K562 (cell line): ENCODE data around the gene ENOX2. TPM values are rescaled to one million over a fixed set of nuclear protein-coding genes. Genes with fewer than 3 reads are reported as not detected.

ENCODE experiments used
- IFI16 ChIP-seq: fragments of 250-450 bp; sonication (Bioruptor Pico); IDR thresholded peaks from 2 replicates; pipeline ENCODE4 v2.1.2; 2022; ENCODE audit warnings: mild to moderate bottlenecking, inconsistent platforms
- KLF6 ChIP-seq: fragments of 250-450 bp; sonication (Bioruptor Pico); IDR thresholded peaks from 2 replicates; pipeline ENCODE4 v1.4.0; 2020; ENCODE audit warnings: mild to moderate bottlenecking, moderate library complexity, borderline replicate concordance
- MGA ChIP-seq: fragments of 450-650 bp; IDR thresholded peaks from 2 replicates; pipeline ENCODE4 v1.6.1; 2016; ENCODE audit warnings: mild to moderate bottlenecking, moderate library complexity
- ZBTB1 ChIP-seq: sonication (generic); formaldehyde crosslinking; IDR thresholded peaks from 2 replicates; pipeline ENCODE4 v1.8.1; 2023; ENCODE audit warnings: missing genetic modification reagents, low read depth, mild to moderate bottlenecking, borderline replicate concordance
- ZNF77 ChIP-seq: fragments of 250-450 bp; sonication (Bioruptor Pico); IDR thresholded peaks from 2 replicates; pipeline ENCODE4 v1.5.0; 2020
- polyA plus RNA-seq, 8 experiments: library from polyadenylated mRNA; depleted of rRNA in 4 of 8; stranded (reverse) in 5 of 8; unstranded in 3 of 8; fragments of >200 nt; fragmentation: Nextera tagmentation in 2 of 8; fragmentation: Illumina TruSeq in 1 of 8; extraction: Ambion mirVana in 2 of 8; extraction: Trizol in 1 of 8; gene quantifications; 2 replicates each; pipeline versions ENCODE4 v1.2.1 to v1.2.3, GENCODE V29; 2011 to 2014; ENCODE audit warnings: inconsistent platforms in 1 of 8, missing spikeins in 1 of 8
- total RNA-seq, 7 experiments: library from RNA; depleted of rRNA in 6 of 7; stranded (reverse); fragments of >200 nt in 6 of 7; fragmentation: Illumina TruSeq in 2 of 7; extraction: Trizol in 2 of 7; gene quantifications; 2 replicates each; pipeline versions ENCODE4 v1.2.1 to v1.2.3, GENCODE V29; 2011 to 2021; ENCODE audit warnings: low replicate concordance in 1 of 7
- TF ChIP-seq, protein P1 (sequence below): fragments of 450-650 bp; IDR thresholded peaks from 2 replicates; pipeline ENCODE4 v1.6.1; 2016; ENCODE audit warnings: low read depth

The ENOX2 gene
- total and polyA plus RNA-seq, 9 of the 15 experiments (the other 6 are each of a cell fraction or from before 2014, with no cell fraction given) = 6.1 to 24.0 (median 13.8) TPM

DNA sequence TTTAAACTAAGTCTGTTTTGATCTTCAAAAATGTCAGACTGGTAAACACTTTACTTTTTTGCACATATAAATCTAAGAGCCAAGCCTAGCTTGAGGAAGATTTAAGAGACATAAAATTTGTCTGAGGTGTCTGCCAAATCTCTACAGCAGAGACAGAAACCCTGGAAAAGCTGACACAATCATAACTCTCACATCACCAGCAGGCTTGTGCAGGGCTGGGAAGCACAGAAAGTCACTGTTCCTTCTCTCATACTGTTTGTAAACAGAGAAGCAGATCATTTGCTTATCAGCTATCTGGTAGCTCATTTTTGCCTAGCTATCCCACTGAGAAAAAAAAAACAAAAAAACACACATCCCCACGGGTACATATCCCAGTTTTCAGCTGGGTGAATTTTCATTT is 7.0 kb downstream of the ENOX2 start (continued):
- TF ChIP-seq MGA = no peak
- no peak for TF ChIP-seq ZNF77 (CRISPR knock-in tag)
- no peak for TF ChIP-seq KLF6 (CRISPR knock-in tag)
- TF ChIP-seq, protein P1, sequence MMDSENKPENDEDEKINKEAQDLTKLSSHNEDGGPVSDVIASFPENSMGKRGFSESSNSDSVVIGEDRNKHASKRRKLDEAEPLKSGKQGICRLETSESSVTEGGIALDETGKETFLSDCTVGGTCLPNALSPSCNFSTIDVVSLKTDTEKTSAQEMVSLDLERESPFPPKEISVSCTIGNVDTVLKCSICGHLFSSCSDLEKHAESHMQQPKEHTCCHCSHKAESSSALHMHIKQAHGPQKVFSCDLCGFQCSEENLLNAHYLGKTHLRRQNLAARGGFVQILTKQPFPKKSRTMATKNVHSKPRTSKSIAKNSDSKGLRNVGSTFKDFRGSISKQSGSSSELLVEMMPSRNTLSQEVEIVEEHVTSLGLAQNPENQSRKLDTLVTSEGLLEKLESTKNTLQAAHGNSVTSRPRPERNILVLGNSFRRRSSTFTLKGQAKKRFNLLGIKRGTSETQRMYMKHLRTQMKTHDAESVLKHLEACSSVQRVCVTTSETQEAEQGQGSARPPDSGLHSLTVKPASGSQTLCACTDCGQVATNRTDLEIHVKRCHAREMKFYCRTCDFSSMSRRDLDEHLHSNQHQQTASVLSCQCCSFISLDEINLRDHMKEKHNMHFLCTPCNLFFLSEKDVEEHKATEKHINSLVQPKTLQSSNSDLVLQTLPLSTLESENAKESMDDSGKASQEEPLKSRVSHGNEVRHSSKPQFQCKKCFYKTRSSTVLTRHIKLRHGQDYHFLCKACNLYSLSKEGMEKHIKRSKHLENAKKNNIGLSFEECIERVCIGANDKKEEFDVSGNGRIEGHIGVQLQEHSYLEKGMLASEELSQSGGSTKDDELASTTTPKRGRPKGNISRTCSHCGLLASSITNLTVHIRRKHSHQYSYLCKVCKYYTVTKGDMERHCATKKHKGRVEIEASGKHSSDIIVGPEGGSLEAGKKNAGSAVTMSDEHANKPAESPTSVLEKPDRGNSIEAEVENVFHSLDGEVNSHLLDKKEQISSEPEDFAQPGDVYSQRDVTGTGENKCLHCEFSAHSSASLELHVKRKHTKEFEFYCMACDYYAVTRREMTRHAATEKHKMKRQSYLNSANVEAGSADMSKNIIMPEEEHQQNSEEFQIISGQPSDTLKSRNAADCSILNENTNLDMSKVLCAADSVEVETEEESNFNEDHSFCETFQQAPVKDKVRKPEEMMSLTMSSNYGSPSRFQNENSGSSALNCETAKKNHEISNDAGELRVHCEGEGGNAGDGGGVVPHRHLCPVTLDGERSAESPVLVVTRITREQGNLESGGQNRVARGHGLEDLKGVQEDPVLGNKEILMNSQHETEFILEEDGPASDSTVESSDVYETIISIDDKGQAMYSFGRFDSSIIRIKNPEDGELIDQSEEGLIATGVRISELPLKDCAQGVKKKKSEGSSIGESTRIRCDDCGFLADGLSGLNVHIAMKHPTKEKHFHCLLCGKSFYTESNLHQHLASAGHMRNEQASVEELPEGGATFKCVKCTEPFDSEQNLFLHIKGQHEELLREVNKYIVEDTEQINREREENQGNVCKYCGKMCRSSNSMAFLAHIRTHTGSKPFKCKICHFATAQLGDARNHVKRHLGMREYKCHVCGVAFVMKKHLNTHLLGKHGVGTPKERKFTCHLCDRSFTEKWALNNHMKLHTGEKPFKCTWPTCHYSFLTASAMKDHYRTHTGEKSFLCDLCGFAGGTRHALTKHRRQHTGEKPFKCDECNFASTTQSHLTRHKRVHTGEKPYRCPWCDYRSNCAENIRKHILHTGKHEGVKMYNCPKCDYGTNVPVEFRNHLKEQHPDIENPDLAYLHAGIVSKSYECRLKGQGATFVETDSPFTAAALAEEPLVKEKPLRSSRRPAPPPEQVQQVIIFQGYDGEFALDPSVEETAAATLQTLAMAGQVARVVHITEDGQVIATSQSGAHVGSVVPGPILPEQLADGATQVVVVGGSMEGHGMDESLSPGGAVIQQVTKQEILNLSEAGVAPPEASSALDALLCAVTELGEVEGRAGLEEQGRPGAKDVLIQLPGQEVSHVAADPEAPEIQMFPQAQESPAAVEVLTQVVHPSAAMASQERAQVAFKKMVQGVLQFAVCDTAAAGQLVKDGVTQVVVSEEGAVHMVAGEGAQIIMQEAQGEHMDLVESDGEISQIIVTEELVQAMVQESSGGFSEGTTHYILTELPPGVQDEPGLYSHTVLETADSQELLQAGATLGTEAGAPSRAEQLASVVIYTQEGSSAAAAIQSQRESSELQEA = no peak
- TF ChIP-seq IFI16 (CRISPR knock-in tag) = no peak
- TF ChIP-seq ZBTB1 = no peak
